H9 (cell line): ENCODE results near the gene MIS18BP1. TPM values are rescaled to one million over a fixed set of nuclear protein-coding genes. Genes with fewer than 3 reads are reported as not detected.

Experiments used
- DNase-seq: peaks from one replicate; pipeline ENCODE4 v3.0.0-alpha.2; 2017
- H2AFZ ChIP-seq: one replicate; pipeline ENCODE4 v1.6.1; 2013; ENCODE audit warnings: mild to moderate bottlenecking, low read length, control low read depth, moderate library complexity
- H2AK5ac ChIP-seq: 2 replicates; pipeline ENCODE4 v1.6.1; 2013; ENCODE audit warnings: low read length, control low read depth, mixed read lengths; ENCODE audit not compliant: insufficient read length
- H2BK120ac ChIP-seq: one replicate; pipeline ENCODE4 v1.6.1; 2013; ENCODE audit warnings: low read depth, mild to moderate bottlenecking, low read length, control low read depth, inconsistent platforms; ENCODE audit not compliant: poor library complexity, severe bottlenecking
- H2BK12ac ChIP-seq: 2 replicates; pipeline ENCODE4 v1.6.1; 2013; ENCODE audit warnings: low read length, control low read depth, mixed read lengths, low read depth; ENCODE audit not compliant: insufficient read length
- H2BK15ac ChIP-seq: 2 replicates; pipeline ENCODE4 v1.6.1; 2013; ENCODE audit warnings: low read depth, low read length, control low read depth
- H2BK20ac ChIP-seq: one replicate; pipeline ENCODE4 v1.6.1; 2013; ENCODE audit warnings: low read depth, mild to moderate bottlenecking, low read length, control low read depth, inconsistent platforms; ENCODE audit not compliant: poor library complexity, severe bottlenecking
- H2BK5ac ChIP-seq: 2 replicates; pipeline ENCODE4 v1.6.1; 2013; ENCODE audit warnings: low read length, control low read depth, mixed read lengths; ENCODE audit not compliant: insufficient read length
- H3K14ac ChIP-seq: 2 replicates; pipeline ENCODE4 v1.6.1; 2013; ENCODE audit warnings: low read length, control low read depth; ENCODE audit not compliant: insufficient read depth
- H3K18ac ChIP-seq: 2 replicates; pipeline ENCODE4 v1.6.1; 2013; ENCODE audit warnings: low read depth, mild to moderate bottlenecking, mixed read lengths, low read length, control low read depth; ENCODE audit not compliant: insufficient read length
- H3K23ac ChIP-seq: 2 replicates; pipeline ENCODE4 v1.6.1; 2013; ENCODE audit warnings: low read length, control low read depth, mixed read lengths, low read depth; ENCODE audit not compliant: insufficient read length
- H3K23me2 ChIP-seq: 2 replicates; pipeline ENCODE4 v1.6.1; 2013; ENCODE audit warnings: low read depth, mild to moderate bottlenecking, mixed read lengths, low read length, control low read depth; ENCODE audit not compliant: insufficient read length, poor library complexity, severe bottlenecking
- H3K27ac ChIP-seq: 2 replicates; pipeline ENCODE4 v1.5.1; 2013; ENCODE audit warnings: low read length, control low read depth, mixed read lengths, low read depth; ENCODE audit not compliant: insufficient read length
- H3K27me3 ChIP-seq: 2 replicates; pipeline ENCODE4 v1.6.1; 2013; ENCODE audit warnings: low read length, control low read depth, inconsistent platforms; ENCODE audit not compliant: insufficient read depth
- H3K4ac ChIP-seq: 2 replicates; pipeline ENCODE4 v1.6.1; 2013; ENCODE audit warnings: low read depth, mild to moderate bottlenecking, control low read depth, inconsistent platforms, low read length, moderate library complexity
- H3K4me1 ChIP-seq: 2 replicates; pipeline ENCODE4 v1.6.1; 2013; ENCODE audit warnings: low read length, control low read depth, inconsistent platforms; ENCODE audit not compliant: insufficient read depth
- H3K4me2 ChIP-seq: 2 replicates; pipeline ENCODE4 v1.6.1; 2013; ENCODE audit warnings: low read length, control low read depth, mixed read lengths; ENCODE audit not compliant: insufficient read length, insufficient read depth
- H3K56ac ChIP-seq: 2 replicates; pipeline ENCODE4 v1.6.1; 2013; ENCODE audit warnings: low read depth, mild to moderate bottlenecking, mixed read lengths, low read length, control low read depth; ENCODE audit not compliant: insufficient read length
- H3K79me1 ChIP-seq: 2 replicates; pipeline ENCODE4 v1.6.1; 2013; ENCODE audit warnings: low read depth, mild to moderate bottlenecking, moderate library complexity, low read length, control low read depth, inconsistent platforms; ENCODE audit not compliant: insufficient read depth, poor library complexity, severe bottlenecking
- H3K79me2 ChIP-seq: 2 replicates; pipeline ENCODE4 v1.6.1; 2013; ENCODE audit warnings: low read length, control low read depth, inconsistent platforms; ENCODE audit not compliant: insufficient read depth
- H3K9ac ChIP-seq: 2 replicates; pipeline ENCODE4 v1.6.1; 2013; ENCODE audit warnings: low read length, control low read depth, mixed read lengths; ENCODE audit not compliant: insufficient read length; ENCODE audit errors: extremely low read depth
- H3K9me3 ChIP-seq: one replicate; pipeline ENCODE4 v1.6.1; 2013; ENCODE audit warnings: low read depth, low read length, inconsistent platforms; ENCODE audit not compliant: control insufficient read depth
- H3T11ph ChIP-seq: one replicate; pipeline ENCODE4 v1.6.1; 2013; ENCODE audit warnings: mild to moderate bottlenecking, low read length, control low read depth, inconsistent platforms
- H4K20me1 ChIP-seq: one replicate; pipeline ENCODE4 v1.6.1; 2013; ENCODE audit not compliant: control insufficient read depth, insufficient read length, insufficient read depth
- H4K5ac ChIP-seq: 2 replicates; pipeline ENCODE4 v1.6.1; 2013; ENCODE audit warnings: low read depth, mild to moderate bottlenecking, mixed read lengths, low read length, control low read depth; ENCODE audit not compliant: insufficient read length
- H4K8ac ChIP-seq: replicated peaks from 2 replicates; pipeline ENCODE4 v1.6.1; 2013; ENCODE audit warnings: low read length, control low read depth, mixed read lengths, low read depth; ENCODE audit not compliant: insufficient read length
- H4K91ac ChIP-seq: 2 replicates; pipeline ENCODE4 v1.6.1; 2013; ENCODE audit warnings: low read depth, mild to moderate bottlenecking, moderate library complexity, mixed read lengths, low read length, control low read depth; ENCODE audit not compliant: insufficient read length
- H3K27ac Mint-ChIP-seq, 3 experiments: 2 replicates in 2 of 3; 3 replicates in 1 of 3; pipeline ENCODE4 v1.8.0; 2020 to 2021; ENCODE audit warnings: mixed read lengths in 3 of 3, mild to moderate bottlenecking in 1 of 3, moderate library complexity in 1 of 3
- H3K27me3 Mint-ChIP-seq: 2 replicates; pipeline ENCODE4 v1.8.0; 2021; ENCODE audit warnings: low read depth, mild to moderate bottlenecking, moderate library complexity, mixed read lengths
- H3K36me3 Mint-ChIP-seq, 3 experiments: 2 replicates in 2 of 3; 3 replicates in 1 of 3; pipeline ENCODE4 v1.8.0; 2020 to 2021; ENCODE audit warnings: low read depth in 3 of 3, mixed read lengths in 3 of 3; ENCODE audit not compliant: insufficient read depth in 1 of 3
- H3K4me1 Mint-ChIP-seq, 2 experiments: 2 replicates each; pipeline ENCODE4 v1.8.0; 2020; ENCODE audit warnings: mixed read lengths in 2 of 2
- H3K4me3 Mint-ChIP-seq, 2 experiments: 2 replicates in 1 of 2; 3 replicates in 1 of 2; pipeline ENCODE4 v1.8.0; 2020 to 2021; ENCODE audit warnings: mild to moderate bottlenecking in 2 of 2, mixed read lengths in 2 of 2, moderate library complexity in 1 of 2
- H3K9me3 Mint-ChIP-seq, 2 experiments: 2 replicates in 1 of 2; 3 replicates in 1 of 2; pipeline ENCODE4 v1.8.0; 2020; ENCODE audit warnings: mild to moderate bottlenecking in 2 of 2, mixed read lengths in 2 of 2, moderate library complexity in 1 of 2
- CTCF ChIP-seq: fragments of 200-600 bp; sonication (generic); conservative IDR thresholded peaks from 3 replicates; pipeline ENCODE4 v1.8.0; 2021; ENCODE audit warnings: antibody characterized with exemption, mild to moderate bottlenecking
- WGBS: extraction: QIAGEN DNeasy Blood & Tissue Kit; methylation state at CpG from one replicate; pipeline ENCODE4 v1.1.7; 2013; ENCODE audit warnings: missing lambda C conversion rate, low lambda C conversion rate, mixed read lengths; ENCODE audit not compliant: insufficient read length; ENCODE audit errors: extremely low coverage; 5-methylcytosine and 5-hydroxymethylcytosine counted together
- total RNA-seq: library from RNA; stranded (reverse); gene quantifications from 2 replicates; pipeline ENCODE4 v1.2.1, GENCODE V29; 2021

Gene MIS18BP1
- total RNA-seq, 1 experiment from 2014 or later, result 60.6 TPM

DNA sequence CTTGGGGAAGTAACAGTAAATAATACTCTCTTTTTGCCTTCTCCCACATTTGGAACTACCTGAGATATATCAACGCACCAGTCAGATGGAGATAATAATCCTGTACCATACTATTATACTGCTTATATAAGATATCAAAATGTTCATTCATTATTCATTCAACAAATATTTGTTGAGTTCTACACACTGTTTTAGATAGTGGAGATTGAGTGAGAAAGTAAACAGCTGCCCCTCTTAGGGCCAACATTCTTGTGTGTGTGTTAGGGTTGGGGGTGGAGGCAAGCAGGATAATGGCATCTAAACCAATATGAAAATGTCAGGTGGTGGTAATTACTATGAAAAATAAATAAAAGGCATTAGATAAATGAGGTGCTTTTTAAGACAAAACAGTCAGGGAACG lies 14.0 kb downstream of the MIS18BP1 start:
- no peak overlapping the region for H4K8ac ChIP-seq
- no peak overlapping the region for H4K5ac ChIP-seq
- no peak overlapping the region for H3T11ph ChIP-seq
- H3K4me2 ChIP-seq, result no peak overlapping the region
- H2AFZ ChIP-seq, result no peak overlapping the region
- no peak overlapping the region for H3K4ac ChIP-seq
- Mint-ChIP-seq H3K9me3 (no peaks in the 10 kb centered on the region), H3K4me1 (no peaks in the 10 kb centered on the region), H3K27ac (no peak overlapping the region), H3K27me3 (no peaks in the 10 kb centered on the region), H3K36me3 (peaks cover 9 to 30% (median 23%) of the 10 kb centered on the region in 3 experiments; a peak in 6 of 7 replicates), H3K4me3 (no peak overlapping the region)
- H2BK15ac ChIP-seq, result no peak overlapping the region
- no peak overlapping the region for H3K18ac ChIP-seq
- H2BK5ac ChIP-seq, result no peak overlapping the region
- H3K56ac ChIP-seq, result no peak overlapping the region
- no peak for DNase-seq
- no peak overlapping the region for H2BK12ac ChIP-seq
- H3K9me3 ChIP-seq, result no peaks in the 10 kb centered on the region
- no peak overlapping the region for H3K23ac ChIP-seq
- H3K79me1 ChIP-seq, result no peaks in the 10 kb centered on the region
- no peak overlapping the region for H3K27ac ChIP-seq
- no peak overlapping the region for H2AK5ac ChIP-seq
- H3K14ac ChIP-seq, result no peak overlapping the region
- no CpG with 5 or more reads among the region's 2 CpGs for WGBS
- H3K9ac ChIP-seq, result no peak overlapping the region
- H2BK120ac ChIP-seq, result no peak overlapping the region
- H3K23me2 ChIP-seq, result no peaks in the 10 kb centered on the region
- no peaks in the 10 kb centered on the region for H4K20me1 ChIP-seq
- TF ChIP-seq CTCF, result no peak
- no peak overlapping the region for H4K91ac ChIP-seq
- H3K27me3 ChIP-seq, result no peaks in the 10 kb centered on the region
- H3K4me1 ChIP-seq, result no peaks in the 10 kb centered on the region
- no peak overlapping the region for H2BK20ac ChIP-seq
- peaks cover 3% of the 10 kb centered on the region; the same call in 1 of the 2 replicates for H3K79me2 ChIP-seq
